ENCODE measurements around the gene NOD1.

GRCh38 chr7:30511494-30511893 is 32.9 kb upstream of the NOD1 start:
- TF ChIP-seq EZH2 (IDR thresholded peaks at IDR 0.05), result no peak
- TF ChIP-seq POLR2AphosphoS5 (IDR thresholded peaks at IDR 0.05; ENCODE audit: borderline replicate concordance, low read depth, low read length), result no peak

Data from SK-N-MC (cell line).